H9 (cell line): ENCODE results near the gene NPAS3. TPM values are rescaled to one million over a fixed set of nuclear protein-coding genes. Genes with fewer than 3 reads are reported as not detected.

ENCODE experiments used
- DNase-seq: peaks from one replicate; pipeline ENCODE4 v3.0.0-alpha.2; 2017
- H2AFZ ChIP-seq: one replicate; pipeline ENCODE4 v1.6.1; 2013; ENCODE audit warnings: mild to moderate bottlenecking, low read length, control low read depth, moderate library complexity
- H2AK5ac ChIP-seq: 2 replicates; pipeline ENCODE4 v1.6.1; 2013; ENCODE audit warnings: low read length, control low read depth, mixed read lengths; ENCODE audit not compliant: insufficient read length
- H2BK120ac ChIP-seq: one replicate; pipeline ENCODE4 v1.6.1; 2013; ENCODE audit warnings: low read depth, mild to moderate bottlenecking, low read length, control low read depth, inconsistent platforms; ENCODE audit not compliant: poor library complexity, severe bottlenecking
- H2BK12ac ChIP-seq: 2 replicates; pipeline ENCODE4 v1.6.1; 2013; ENCODE audit warnings: low read length, control low read depth, mixed read lengths, low read depth; ENCODE audit not compliant: insufficient read length
- H2BK15ac ChIP-seq: 2 replicates; pipeline ENCODE4 v1.6.1; 2013; ENCODE audit warnings: low read depth, low read length, control low read depth
- H2BK20ac ChIP-seq: one replicate; pipeline ENCODE4 v1.6.1; 2013; ENCODE audit warnings: low read depth, mild to moderate bottlenecking, low read length, control low read depth, inconsistent platforms; ENCODE audit not compliant: poor library complexity, severe bottlenecking
- H2BK5ac ChIP-seq: 2 replicates; pipeline ENCODE4 v1.6.1; 2013; ENCODE audit warnings: low read length, control low read depth, mixed read lengths; ENCODE audit not compliant: insufficient read length
- H3K14ac ChIP-seq: 2 replicates; pipeline ENCODE4 v1.6.1; 2013; ENCODE audit warnings: low read length, control low read depth; ENCODE audit not compliant: insufficient read depth
- H3K18ac ChIP-seq: 2 replicates; pipeline ENCODE4 v1.6.1; 2013; ENCODE audit warnings: low read depth, mild to moderate bottlenecking, mixed read lengths, low read length, control low read depth; ENCODE audit not compliant: insufficient read length
- H3K23ac ChIP-seq: 2 replicates; pipeline ENCODE4 v1.6.1; 2013; ENCODE audit warnings: low read length, control low read depth, mixed read lengths, low read depth; ENCODE audit not compliant: insufficient read length
- H3K23me2 ChIP-seq: 2 replicates; pipeline ENCODE4 v1.6.1; 2013; ENCODE audit warnings: low read depth, mild to moderate bottlenecking, mixed read lengths, low read length, control low read depth; ENCODE audit not compliant: insufficient read length, poor library complexity, severe bottlenecking
- H3K27ac ChIP-seq: 2 replicates; pipeline ENCODE4 v1.5.1; 2013; ENCODE audit warnings: low read length, control low read depth, mixed read lengths, low read depth; ENCODE audit not compliant: insufficient read length
- H3K27me3 ChIP-seq: 2 replicates; pipeline ENCODE4 v1.6.1; 2013; ENCODE audit warnings: low read length, control low read depth, inconsistent platforms; ENCODE audit not compliant: insufficient read depth
- H3K4ac ChIP-seq: 2 replicates; pipeline ENCODE4 v1.6.1; 2013; ENCODE audit warnings: low read depth, mild to moderate bottlenecking, control low read depth, inconsistent platforms, low read length, moderate library complexity
- H3K4me1 ChIP-seq: 2 replicates; pipeline ENCODE4 v1.6.1; 2013; ENCODE audit warnings: low read length, control low read depth, inconsistent platforms; ENCODE audit not compliant: insufficient read depth
- H3K4me2 ChIP-seq: 2 replicates; pipeline ENCODE4 v1.6.1; 2013; ENCODE audit warnings: low read length, control low read depth, mixed read lengths; ENCODE audit not compliant: insufficient read length, insufficient read depth
- H3K56ac ChIP-seq: 2 replicates; pipeline ENCODE4 v1.6.1; 2013; ENCODE audit warnings: low read depth, mild to moderate bottlenecking, mixed read lengths, low read length, control low read depth; ENCODE audit not compliant: insufficient read length
- H3K79me1 ChIP-seq: 2 replicates; pipeline ENCODE4 v1.6.1; 2013; ENCODE audit warnings: low read depth, mild to moderate bottlenecking, moderate library complexity, low read length, control low read depth, inconsistent platforms; ENCODE audit not compliant: insufficient read depth, poor library complexity, severe bottlenecking
- H3K79me2 ChIP-seq: 2 replicates; pipeline ENCODE4 v1.6.1; 2013; ENCODE audit warnings: low read length, control low read depth, inconsistent platforms; ENCODE audit not compliant: insufficient read depth
- H3K9ac ChIP-seq: 2 replicates; pipeline ENCODE4 v1.6.1; 2013; ENCODE audit warnings: low read length, control low read depth, mixed read lengths; ENCODE audit not compliant: insufficient read length; ENCODE audit errors: extremely low read depth
- H3K9me3 ChIP-seq: one replicate; pipeline ENCODE4 v1.6.1; 2013; ENCODE audit warnings: low read depth, low read length, inconsistent platforms; ENCODE audit not compliant: control insufficient read depth
- H3T11ph ChIP-seq: one replicate; pipeline ENCODE4 v1.6.1; 2013; ENCODE audit warnings: mild to moderate bottlenecking, low read length, control low read depth, inconsistent platforms
- H4K20me1 ChIP-seq: one replicate; pipeline ENCODE4 v1.6.1; 2013; ENCODE audit not compliant: control insufficient read depth, insufficient read length, insufficient read depth
- H4K5ac ChIP-seq: 2 replicates; pipeline ENCODE4 v1.6.1; 2013; ENCODE audit warnings: low read depth, mild to moderate bottlenecking, mixed read lengths, low read length, control low read depth; ENCODE audit not compliant: insufficient read length
- H4K8ac ChIP-seq: replicated peaks from 2 replicates; pipeline ENCODE4 v1.6.1; 2013; ENCODE audit warnings: low read length, control low read depth, mixed read lengths, low read depth; ENCODE audit not compliant: insufficient read length
- H4K91ac ChIP-seq: 2 replicates; pipeline ENCODE4 v1.6.1; 2013; ENCODE audit warnings: low read depth, mild to moderate bottlenecking, moderate library complexity, mixed read lengths, low read length, control low read depth; ENCODE audit not compliant: insufficient read length
- H3K27ac Mint-ChIP-seq, 3 experiments: 2 replicates in 2 of 3; 3 replicates in 1 of 3; pipeline ENCODE4 v1.8.0; 2020 to 2021; ENCODE audit warnings: mixed read lengths in 3 of 3, mild to moderate bottlenecking in 1 of 3, moderate library complexity in 1 of 3
- H3K27me3 Mint-ChIP-seq: 2 replicates; pipeline ENCODE4 v1.8.0; 2021; ENCODE audit warnings: low read depth, mild to moderate bottlenecking, moderate library complexity, mixed read lengths
- H3K36me3 Mint-ChIP-seq, 3 experiments: 2 replicates in 2 of 3; 3 replicates in 1 of 3; pipeline ENCODE4 v1.8.0; 2020 to 2021; ENCODE audit warnings: low read depth in 3 of 3, mixed read lengths in 3 of 3; ENCODE audit not compliant: insufficient read depth in 1 of 3
- H3K4me1 Mint-ChIP-seq, 2 experiments: 2 replicates each; pipeline ENCODE4 v1.8.0; 2020; ENCODE audit warnings: mixed read lengths in 2 of 2
- H3K4me3 Mint-ChIP-seq, 2 experiments: 2 replicates in 1 of 2; 3 replicates in 1 of 2; pipeline ENCODE4 v1.8.0; 2020 to 2021; ENCODE audit warnings: mild to moderate bottlenecking in 2 of 2, mixed read lengths in 2 of 2, moderate library complexity in 1 of 2
- H3K9me3 Mint-ChIP-seq, 2 experiments: 2 replicates in 1 of 2; 3 replicates in 1 of 2; pipeline ENCODE4 v1.8.0; 2020; ENCODE audit warnings: mild to moderate bottlenecking in 2 of 2, mixed read lengths in 2 of 2, moderate library complexity in 1 of 2
- WGBS: extraction: QIAGEN DNeasy Blood & Tissue Kit; methylation state at CpG from one replicate; pipeline ENCODE4 v1.1.7; 2013; ENCODE audit warnings: missing lambda C conversion rate, low lambda C conversion rate, mixed read lengths; ENCODE audit not compliant: insufficient read length; ENCODE audit errors: extremely low coverage; 5-methylcytosine and 5-hydroxymethylcytosine counted together
- total RNA-seq: library from RNA; stranded (reverse); gene quantifications from 2 replicates; pipeline ENCODE4 v1.2.1, GENCODE V29; 2021
- TF ChIP-seq, protein P1 (sequence below): fragments of 200-600 bp; sonication (generic); conservative IDR thresholded peaks from 3 replicates; pipeline ENCODE4 v1.8.0; 2021; ENCODE audit warnings: antibody characterized with exemption, mild to moderate bottlenecking

NPAS3 gene
- total RNA-seq, 1 experiment from 2014 or later = 0.17 TPM

DNA sequence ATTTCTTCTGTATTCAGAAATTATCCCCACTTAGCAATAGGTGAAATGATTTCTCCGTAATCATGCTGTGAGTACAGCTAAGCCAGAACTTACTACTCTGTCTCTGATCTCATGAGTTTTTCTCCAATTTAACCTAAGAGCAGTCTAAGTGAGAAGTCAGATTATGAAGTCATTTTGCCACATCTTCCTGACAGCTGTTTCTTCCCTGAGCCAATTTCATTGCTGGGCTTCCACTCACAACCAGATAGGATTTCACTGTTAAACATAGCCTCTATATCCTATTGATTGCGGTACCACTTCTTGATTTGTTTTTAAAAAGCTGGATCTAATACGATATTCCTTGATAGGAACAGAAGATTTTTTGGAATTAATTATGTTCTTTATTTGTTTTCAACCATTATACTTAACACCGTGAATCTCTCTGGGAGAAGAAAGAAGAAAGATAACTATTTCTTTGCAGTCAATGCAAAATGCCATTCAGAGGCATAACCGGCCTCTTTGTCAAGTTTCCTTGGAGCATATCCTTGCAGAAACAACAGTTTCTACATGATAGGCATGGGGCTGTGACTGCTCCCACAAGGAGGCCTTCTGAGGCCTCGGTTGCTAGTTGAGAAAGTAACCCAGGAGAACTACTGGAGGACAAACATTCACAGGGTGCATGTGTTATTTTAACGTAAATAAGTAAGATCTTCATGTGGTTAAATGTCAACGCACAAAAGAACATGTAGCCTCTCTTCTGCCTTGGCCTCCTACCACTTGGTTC lies 212.2 kb downstream of the NPAS3 start:
- H3K27ac Mint-ChIP-seq = no peak overlapping the region

More for the DNA sequence above, 212.2 kb downstream of the NPAS3 start:
- Histone ChIP-seq H3K9me3 (no peaks in the 10 kb centered on the region), H3K27ac (no peak overlapping the region), H3K9ac (no peak overlapping the region), H3K4me2 (no peak overlapping the region), H3K4ac (no peak overlapping the region), H2BK5ac (no peak overlapping the region), H2BK15ac (no peak overlapping the region), H3K23me2 (no peaks in the 10 kb centered on the region), H3T11ph (no peak overlapping the region), H3K4me1 (no peaks in the 10 kb centered on the region), H3K23ac (no peak overlapping the region), H3K56ac (no peak overlapping the region), H3K27me3 (no peaks in the 10 kb centered on the region), H2BK12ac (no peak overlapping the region), H2BK120ac (no peak overlapping the region), H3K79me1 (no peaks in the 10 kb centered on the region), H3K79me2 (no peaks in the 10 kb centered on the region), H4K20me1 (no peaks in the 10 kb centered on the region), H4K8ac (no peak overlapping the region), H2BK20ac (no peak overlapping the region), H2AK5ac (no peak overlapping the region), H2AFZ (no peak overlapping the region), H4K5ac (no peak overlapping the region), H3K18ac (no peak overlapping the region), H4K91ac (no peak overlapping the region), H3K14ac (no peak overlapping the region)
- no peak for DNase-seq
- Mint-ChIP-seq H3K4me1 (no peaks in the 10 kb centered on the region), H3K9me3 (no peaks in the 10 kb centered on the region; a peak in 1 of 5 replicates), H3K36me3 (no peaks in the 10 kb centered on the region), H3K4me3 (no peak overlapping the region), H3K27me3 (no peaks in the 10 kb centered on the region)
- no CpG with 5 or more reads among the region's 8 CpGs for WGBS
- TF ChIP-seq, protein P1, sequence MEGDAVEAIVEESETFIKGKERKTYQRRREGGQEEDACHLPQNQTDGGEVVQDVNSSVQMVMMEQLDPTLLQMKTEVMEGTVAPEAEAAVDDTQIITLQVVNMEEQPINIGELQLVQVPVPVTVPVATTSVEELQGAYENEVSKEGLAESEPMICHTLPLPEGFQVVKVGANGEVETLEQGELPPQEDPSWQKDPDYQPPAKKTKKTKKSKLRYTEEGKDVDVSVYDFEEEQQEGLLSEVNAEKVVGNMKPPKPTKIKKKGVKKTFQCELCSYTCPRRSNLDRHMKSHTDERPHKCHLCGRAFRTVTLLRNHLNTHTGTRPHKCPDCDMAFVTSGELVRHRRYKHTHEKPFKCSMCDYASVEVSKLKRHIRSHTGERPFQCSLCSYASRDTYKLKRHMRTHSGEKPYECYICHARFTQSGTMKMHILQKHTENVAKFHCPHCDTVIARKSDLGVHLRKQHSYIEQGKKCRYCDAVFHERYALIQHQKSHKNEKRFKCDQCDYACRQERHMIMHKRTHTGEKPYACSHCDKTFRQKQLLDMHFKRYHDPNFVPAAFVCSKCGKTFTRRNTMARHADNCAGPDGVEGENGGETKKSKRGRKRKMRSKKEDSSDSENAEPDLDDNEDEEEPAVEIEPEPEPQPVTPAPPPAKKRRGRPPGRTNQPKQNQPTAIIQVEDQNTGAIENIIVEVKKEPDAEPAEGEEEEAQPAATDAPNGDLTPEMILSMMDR = no peak
